Mesenteric fat pad (tissue), 1 donor: Measurements from ENCODE around the gene ANO7. TPM values are rescaled to one million over a fixed set of nuclear protein-coding genes. Genes with fewer than 3 reads are reported as not detected.
A peak's percentile ranks its signal among the peaks of the same experiment; 100 is the strongest.

Source experiments
- DNase-seq: peaks from one replicate; pipeline ENCODE4 v3.0.0-alpha.2; 2020; ENCODE audit warnings: low spot score
- total RNA-seq: library from RNA; stranded (reverse); fragmentation: NEBNext Ultra II Directional; extraction: Animal tissue kit (Norgen Biotek cat#: 25700); gene quantifications from one replicate; pipeline ENCODE4 v1.2.1, GENCODE V29; 2021
- donor health status: DM: yes; HTN: yes; CAD: no.

The ANO7 gene
- total RNA-seq, 1 donor from 2014 or later, result 1.7 TPM

- DNase-seq, result no peak
Measured at GRCh38 chr2:241242306-241242705, 53.8 kb downstream of the ANO7 start.

GRCh38 chr2:241244368-241244767, 55.9 kb downstream of the ANO7 start:
- no peak for DNase-seq

DNA sequence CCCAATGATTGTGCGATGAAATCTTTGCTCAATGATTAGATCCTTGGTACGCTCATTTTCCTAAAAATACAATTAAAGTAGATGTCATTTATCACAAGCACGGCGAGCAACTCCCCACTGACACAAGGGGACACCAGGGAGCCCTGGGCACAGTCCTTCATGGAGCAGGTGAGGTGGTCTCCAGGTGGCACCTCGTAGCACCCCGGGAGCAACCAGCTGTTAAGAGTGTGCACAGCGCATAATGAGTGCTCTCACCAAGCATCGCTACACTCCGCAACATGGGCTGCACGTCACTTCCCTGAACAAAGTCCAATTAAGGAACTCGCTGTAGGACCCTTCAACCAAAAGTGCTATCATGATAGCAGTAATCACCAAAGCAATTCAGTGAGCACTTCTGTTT, 59.8 kb downstream of the ANO7 start:
- no peak for DNase-seq

DNA sequence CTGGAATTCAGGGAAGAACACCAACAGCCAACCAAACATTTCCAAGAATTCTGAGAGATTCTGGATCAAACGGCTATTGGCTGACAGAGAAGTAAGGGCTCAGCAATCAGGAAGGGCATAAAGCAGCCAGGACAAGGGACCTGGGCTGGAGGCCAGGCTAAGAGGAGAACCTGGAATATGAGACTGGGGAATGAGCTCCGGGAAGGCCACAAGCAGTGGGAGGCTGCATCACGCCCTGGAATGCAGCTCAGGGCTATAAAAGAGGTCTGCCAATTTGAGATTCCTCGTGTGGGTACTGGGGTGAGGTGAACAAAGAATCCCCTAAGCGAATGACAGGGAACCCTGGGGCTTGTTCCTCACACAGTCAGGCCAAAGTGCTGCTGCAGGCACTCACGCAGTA, 60.4 kb downstream of the ANO7 start:
- no peak for DNase-seq

DNA sequence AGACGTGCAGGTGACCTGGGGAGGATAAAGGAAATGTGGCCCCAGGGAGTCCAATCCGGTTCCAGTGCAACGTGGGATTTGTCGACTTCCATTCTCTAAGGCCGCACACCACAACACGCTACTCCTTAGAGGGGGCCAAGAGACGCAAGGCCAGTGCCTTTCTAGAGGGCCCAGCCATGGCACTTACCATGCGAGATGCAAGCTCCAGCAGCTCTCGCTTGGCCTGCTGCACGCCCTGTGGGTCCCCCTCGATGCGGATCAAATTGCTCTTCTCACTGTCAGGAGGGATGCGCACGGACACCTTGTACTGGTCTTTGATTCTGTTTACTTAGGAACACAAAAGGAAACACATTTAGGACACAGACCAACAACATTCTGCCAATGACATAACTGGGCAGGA, 61.2 kb downstream of the ANO7 start:
- DNase-seq, result no peak

DNA sequence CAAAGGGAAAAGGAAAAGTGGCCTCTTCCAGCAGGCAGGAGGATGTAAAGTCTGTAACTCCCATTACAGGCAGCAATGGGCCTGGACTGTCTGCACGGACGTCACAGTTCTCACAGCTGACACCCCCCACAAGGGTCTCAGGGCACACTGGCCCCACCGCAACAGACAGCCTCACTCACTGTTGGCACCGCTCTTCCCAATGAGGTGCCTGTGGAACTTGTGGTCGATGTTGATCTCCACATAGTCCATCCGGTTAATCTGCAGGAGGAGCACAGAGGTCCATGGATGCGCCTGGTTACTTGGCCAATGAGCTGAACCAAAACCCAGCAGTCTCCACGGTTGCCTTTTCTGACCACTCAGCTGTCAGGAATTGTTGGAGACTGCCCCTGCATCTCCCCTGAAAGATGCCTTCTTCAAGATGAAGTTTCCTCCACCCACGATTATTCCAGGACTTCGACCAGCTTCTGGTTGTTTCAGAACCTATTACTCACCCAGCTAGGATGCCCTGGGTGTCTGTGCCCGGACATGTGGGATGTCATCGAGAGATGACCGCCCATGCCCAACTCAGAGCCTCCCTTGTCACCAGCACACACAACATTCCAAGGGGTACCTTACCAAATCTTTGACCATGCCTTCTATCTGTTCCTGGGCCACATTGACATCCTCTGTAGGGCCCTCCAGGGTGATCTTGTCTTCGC, 64.5 kb downstream of the ANO7 start:
- peak; percentile 55 for DNase-seq

DNA sequence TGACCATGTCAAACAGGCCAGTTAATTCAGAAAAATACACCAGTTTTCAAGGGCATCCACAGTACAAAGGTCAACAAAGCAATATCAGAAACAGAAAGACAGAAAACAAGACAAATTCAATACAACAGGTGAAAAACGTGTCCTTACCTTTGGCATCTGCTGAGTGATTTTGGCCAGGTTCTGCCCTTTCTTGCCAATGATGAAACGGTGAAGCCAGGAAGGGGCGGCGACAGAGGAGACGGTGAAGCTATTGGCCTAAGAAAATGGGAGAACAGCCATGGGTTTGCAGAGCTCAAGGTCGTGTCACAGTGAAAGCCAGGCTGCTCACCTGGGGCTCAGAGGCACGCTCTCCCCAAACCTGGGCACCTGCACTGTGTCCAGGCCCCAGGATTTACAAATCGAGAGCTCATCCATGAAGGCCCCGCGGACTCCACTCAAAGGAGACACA, 66.5 kb downstream of the ANO7 start:
- peak; percentile 88 for DNase-seq

DNA sequence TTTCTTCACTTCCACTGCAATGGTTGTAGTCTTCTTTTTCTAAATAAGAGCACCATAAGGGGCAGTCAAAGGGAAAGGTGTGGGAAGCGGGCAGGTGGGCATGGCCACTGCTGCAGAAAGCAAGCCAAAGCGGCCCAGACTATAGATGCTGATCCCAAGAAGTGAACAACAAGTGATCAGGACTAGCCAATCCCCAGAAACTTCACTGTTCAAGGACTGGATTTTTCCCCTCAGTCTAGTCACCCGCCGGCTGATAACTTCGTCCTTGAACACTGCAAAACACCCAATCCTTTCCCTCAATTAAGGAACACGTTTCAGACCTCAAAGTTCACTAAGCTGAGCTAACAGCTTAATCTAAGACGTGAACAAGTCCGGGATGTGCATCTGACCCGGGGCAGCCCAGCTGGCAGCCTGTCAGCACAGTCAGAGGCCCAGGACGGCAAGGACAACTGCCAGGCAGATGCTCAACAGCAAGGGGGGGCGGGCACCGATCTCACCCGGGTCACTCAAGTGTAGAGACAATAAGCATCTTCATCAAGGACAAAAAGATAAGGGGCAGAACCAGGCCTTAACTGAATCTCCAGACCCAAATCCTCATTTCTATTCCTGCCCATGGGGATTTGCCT, 67.2 kb downstream of the ANO7 start:
- DNase-seq, result peak; percentile 62

DNA sequence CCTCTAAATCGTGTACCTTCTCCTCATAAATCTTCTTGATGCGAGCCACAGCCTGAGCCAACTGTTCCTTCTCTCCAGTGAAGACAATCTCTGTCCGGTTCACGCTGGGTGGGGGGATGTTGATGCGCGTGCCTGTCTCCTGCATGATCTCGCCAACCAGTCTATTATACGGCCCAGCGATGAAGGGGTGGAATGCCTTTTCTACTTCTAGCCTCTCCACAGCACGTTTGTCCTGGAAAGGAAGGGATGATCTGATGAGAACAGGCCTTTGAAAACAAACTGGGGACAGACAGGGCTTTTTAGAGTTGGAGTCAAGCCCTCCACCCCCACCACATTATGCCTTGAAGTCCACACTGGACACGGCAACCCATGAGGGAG, 67.7 kb downstream of the ANO7 start:
- peak; percentile 49 for DNase-seq

GRCh38 chr2:241257419-241258032, 69.0 kb downstream of the ANO7 start:
- DNase-seq, result peak; percentile 22

GRCh38 chr2:241258505-241259280, 70.2 kb downstream of the ANO7 start:
- DNase-seq, result no peak

- no peak for DNase-seq
Measured at GRCh38 chr2:241260911-241261310, 72.4 kb downstream of the ANO7 start.

DNA sequence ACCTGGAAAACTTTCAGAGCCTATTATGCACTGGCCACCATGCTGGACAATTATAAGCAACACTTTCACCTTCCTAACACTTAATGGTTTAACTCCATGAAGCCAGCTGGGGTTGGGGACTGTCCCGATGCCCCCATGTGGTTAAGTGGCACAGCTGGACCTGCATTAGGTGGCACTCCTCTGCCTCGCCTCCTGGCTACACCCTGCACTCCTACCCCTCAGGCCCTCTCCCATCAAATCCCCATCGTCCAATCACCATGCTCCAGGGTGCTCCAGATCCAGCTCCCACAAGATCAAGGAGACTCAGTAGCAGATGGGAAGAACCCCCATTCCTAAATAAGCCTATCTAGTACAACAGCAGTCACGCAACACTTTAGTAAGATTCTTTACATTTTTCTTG, 73.2 kb downstream of the ANO7 start:
- DNase-seq, result no peak

- no peak for DNase-seq
Measured at GRCh38 chr2:241263061-241263460, 74.6 kb downstream of the ANO7 start.

DNA sequence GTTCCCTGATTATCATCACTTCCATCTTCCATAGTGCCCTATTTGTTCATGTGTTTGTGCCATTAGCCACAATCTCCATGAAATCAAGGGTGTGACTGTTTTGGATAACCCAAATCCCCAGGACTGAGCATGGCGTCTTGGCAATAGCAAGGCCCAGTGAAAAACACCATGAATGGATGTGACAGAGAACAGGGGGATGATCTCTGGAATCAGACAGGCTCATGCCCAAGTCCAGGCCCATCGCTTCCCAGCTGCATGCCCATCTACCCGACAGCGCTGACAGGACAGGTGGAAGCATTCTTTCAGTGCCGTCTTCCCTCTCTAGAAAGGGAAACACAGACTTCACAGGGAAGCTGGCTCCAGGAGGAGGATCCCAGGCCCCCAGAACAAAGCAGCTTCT, 77.0 kb downstream of the ANO7 start:
- no peak for DNase-seq

- DNase-seq, result no peak
Measured at GRCh38 chr2:241267249-241268067, 79.0 kb downstream of the ANO7 start.

DNA sequence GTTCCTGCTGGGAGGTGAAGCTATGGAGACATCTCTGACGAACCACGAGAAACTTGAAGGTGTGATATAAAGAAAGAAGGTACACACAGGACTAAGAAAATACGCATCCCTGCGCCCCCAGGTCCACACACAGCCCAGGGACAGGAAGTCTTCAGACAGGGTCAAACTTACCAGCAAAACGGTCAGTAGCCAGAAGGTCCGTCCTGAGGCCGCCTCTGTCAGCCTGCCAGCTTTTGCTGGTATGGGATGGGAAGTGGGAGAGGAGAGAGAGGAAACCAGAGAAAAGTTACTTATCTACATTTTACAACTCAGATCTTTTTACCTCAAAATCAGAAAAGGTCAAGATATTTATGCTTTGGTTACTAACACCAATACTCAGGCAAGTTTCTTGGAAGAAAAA, 79.8 kb downstream of the ANO7 start:
- no peak for DNase-seq

GRCh38 chr2:241268716-241269445, 80.4 kb downstream of the ANO7 start:
- DNase-seq, result no peak

- DNase-seq, result no peak
Measured at GRCh38 chr2:241269707-241270520, 81.4 kb downstream of the ANO7 start.
